ENCODE data around the gene MAN2C1. TPM values are rescaled to one million over a fixed set of nuclear protein-coding genes. Genes with fewer than 3 reads are reported as not detected.

Gene MAN2C1
- total RNA-seq, 1 donor from 2014 or later = 80.8 TPM

DNA sequence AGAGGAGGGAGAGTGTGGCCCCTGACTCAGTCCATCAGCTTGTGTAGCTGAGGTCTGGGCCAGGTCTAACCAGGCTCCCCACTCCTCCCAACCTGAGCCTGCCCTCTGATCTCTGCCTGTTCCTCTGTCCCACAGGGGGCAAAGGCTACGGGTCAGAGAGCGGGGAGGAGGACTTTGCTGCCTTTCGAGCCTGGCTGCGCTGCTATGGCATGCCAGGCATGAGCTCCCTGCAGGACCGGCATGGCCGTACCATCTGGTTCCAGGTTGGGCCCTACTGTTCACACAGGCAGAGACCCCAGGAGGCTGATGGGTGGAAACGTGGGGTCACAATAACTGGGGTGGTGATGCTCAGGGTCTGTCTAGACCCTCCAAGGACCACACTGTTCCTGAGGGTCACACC, 14.8 kb downstream of the MAN2C1 start:
- no peak overlapping the region for H3K27ac ChIP-seq (ENCODE audit: low read depth, low read length)
- H3K27me3 ChIP-seq (ENCODE audit: insufficient read depth, low read length) = peaks cover 11% of the 10 kb centered on the region
- no peaks in the 10 kb centered on the region for H3K9me3 Mint-ChIP-seq (ENCODE audit: unreplicated experiment)
- H3K9me3 ChIP-seq (ENCODE audit: insufficient read depth, low read depth, low read length) = peaks cover 2% of the 10 kb centered on the region
- H3K4me3 ChIP-seq (ENCODE audit: insufficient read depth, low read depth, low read length) = no peak overlapping the region
- no peak overlapping the region for H2AFZ ChIP-seq (ENCODE audit: low read depth, low read length)
- no peak overlapping the region for H3K27ac Mint-ChIP-seq (ENCODE audit: unreplicated experiment)
- no peaks in the 10 kb centered on the region for H3K79me2 ChIP-seq (ENCODE audit: insufficient read depth, low read length)
- H3K4me1 Mint-ChIP-seq (ENCODE audit: low read depth, unreplicated experiment) = no peaks in the 10 kb centered on the region
- peaks cover 5% of the 10 kb centered on the region for H3K36me3 ChIP-seq (ENCODE audit: insufficient read depth, low read length)
- H3K4me2 ChIP-seq (ENCODE audit: low read length) = no peak overlapping the region
- peaks cover 5% of the 10 kb centered on the region for H3K4me1 ChIP-seq (ENCODE audit: insufficient read depth, low read length)
- peaks cover 8% of the 10 kb centered on the region for H3K36me3 Mint-ChIP-seq (ENCODE audit: low read depth, unreplicated experiment)
- FAIRE-seq (no peak), DNase-seq (ENCODE audit: low read depth) (no peak)
- H3K9ac ChIP-seq (ENCODE audit: low read length) = no peak overlapping the region
- no peaks in the 10 kb centered on the region for H3K27me3 Mint-ChIP-seq (ENCODE audit: low read depth, unreplicated experiment)
- H3K4me3 Mint-ChIP-seq (ENCODE audit: unreplicated experiment) = no peak overlapping the region
- no peak for TF ChIP-seq EZH2 (IDR thresholded peaks at IDR 0.05; ENCODE audit: insufficient read depth, low read length)
- no peaks in the 10 kb centered on the region for H4K20me1 ChIP-seq (ENCODE audit: insufficient read depth, low read length)

DNA sequence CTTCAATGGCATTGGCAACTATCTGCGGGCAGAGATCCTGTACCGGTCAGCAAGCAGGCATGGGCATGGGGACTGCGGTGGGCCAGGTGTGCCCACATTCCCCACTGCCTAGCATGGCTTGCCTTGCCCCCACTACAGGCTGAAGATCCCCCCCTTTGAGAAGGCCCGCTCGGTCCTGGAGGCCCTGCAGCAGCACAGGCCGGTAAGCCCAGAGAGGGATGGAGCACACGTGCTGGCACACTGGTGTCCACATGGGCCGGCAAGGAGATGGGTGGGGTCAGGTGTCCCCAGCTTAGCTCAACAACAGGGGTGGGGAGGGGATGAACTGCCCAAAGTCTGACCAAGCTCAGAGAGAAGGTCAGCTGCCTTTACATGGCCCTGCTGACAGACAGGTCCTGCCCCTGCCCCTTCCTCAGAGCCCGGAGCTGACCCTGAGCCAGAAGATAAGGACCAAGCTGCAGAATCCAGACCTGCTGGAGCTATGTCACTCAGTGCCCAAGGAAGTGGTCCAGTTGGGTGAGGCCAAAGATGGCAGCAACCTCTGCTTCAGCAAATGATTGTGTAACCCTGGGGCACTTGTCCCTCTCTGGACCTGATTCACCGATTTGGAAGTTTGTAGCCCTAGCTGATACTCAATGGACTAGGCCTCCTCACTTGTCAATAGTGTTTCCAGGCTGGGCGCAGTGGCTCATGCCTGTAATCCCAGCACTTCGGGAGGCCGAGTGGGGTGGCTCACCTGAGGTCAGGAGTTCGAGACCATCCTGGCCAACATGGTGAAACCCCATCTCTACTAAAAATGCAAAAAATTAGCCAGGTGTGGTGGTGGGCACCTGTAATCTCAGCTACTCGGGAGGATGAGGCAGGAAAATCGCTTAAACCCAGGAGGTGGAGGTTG, 16.0 kb downstream of the MAN2C1 start:
- peaks cover 3% of the 10 kb centered on the region for H3K36me3 ChIP-seq (ENCODE audit: insufficient read depth, low read length)
- Mint-ChIP-seq H3K4me3 (ENCODE audit: unreplicated experiment) (no peak overlapping the region), H3K27ac (ENCODE audit: unreplicated experiment) (no peak overlapping the region), H3K36me3 (ENCODE audit: low read depth, unreplicated experiment) (peaks cover 8% of the 10 kb centered on the region), H3K4me1 (ENCODE audit: low read depth, unreplicated experiment) (no peaks in the 10 kb centered on the region), H3K27me3 (ENCODE audit: low read depth, unreplicated experiment) (no peaks in the 10 kb centered on the region), H3K9me3 (ENCODE audit: unreplicated experiment) (no peaks in the 10 kb centered on the region)
- H3K27ac ChIP-seq (ENCODE audit: low read depth, low read length) = no peak overlapping the region
- H3K27me3 ChIP-seq (ENCODE audit: insufficient read depth, low read length) = peaks cover 17% of the 10 kb centered on the region
- H3K4me1 ChIP-seq (ENCODE audit: insufficient read depth, low read length) = peaks cover 15% of the 10 kb centered on the region
- no peaks in the 10 kb centered on the region for H4K20me1 ChIP-seq (ENCODE audit: insufficient read depth, low read length)
- no peak for FAIRE-seq
- no peak overlapping the region for H3K9ac ChIP-seq (ENCODE audit: low read length)
- DNase-seq (ENCODE audit: low read depth) = no peak
- H2AFZ ChIP-seq (ENCODE audit: low read depth, low read length) = no peak overlapping the region
- no peak overlapping the region for H3K4me3 ChIP-seq (ENCODE audit: insufficient read depth, low read depth, low read length)
- no peak overlapping the region for H3K4me2 ChIP-seq (ENCODE audit: low read length)
- no peaks in the 10 kb centered on the region for H3K79me2 ChIP-seq (ENCODE audit: insufficient read depth, low read length)
- H3K9me3 ChIP-seq (ENCODE audit: insufficient read depth, low read depth, low read length) = peaks cover 2% of the 10 kb centered on the region
- TF ChIP-seq, protein P1, sequence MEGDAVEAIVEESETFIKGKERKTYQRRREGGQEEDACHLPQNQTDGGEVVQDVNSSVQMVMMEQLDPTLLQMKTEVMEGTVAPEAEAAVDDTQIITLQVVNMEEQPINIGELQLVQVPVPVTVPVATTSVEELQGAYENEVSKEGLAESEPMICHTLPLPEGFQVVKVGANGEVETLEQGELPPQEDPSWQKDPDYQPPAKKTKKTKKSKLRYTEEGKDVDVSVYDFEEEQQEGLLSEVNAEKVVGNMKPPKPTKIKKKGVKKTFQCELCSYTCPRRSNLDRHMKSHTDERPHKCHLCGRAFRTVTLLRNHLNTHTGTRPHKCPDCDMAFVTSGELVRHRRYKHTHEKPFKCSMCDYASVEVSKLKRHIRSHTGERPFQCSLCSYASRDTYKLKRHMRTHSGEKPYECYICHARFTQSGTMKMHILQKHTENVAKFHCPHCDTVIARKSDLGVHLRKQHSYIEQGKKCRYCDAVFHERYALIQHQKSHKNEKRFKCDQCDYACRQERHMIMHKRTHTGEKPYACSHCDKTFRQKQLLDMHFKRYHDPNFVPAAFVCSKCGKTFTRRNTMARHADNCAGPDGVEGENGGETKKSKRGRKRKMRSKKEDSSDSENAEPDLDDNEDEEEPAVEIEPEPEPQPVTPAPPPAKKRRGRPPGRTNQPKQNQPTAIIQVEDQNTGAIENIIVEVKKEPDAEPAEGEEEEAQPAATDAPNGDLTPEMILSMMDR (IDR thresholded peaks at IDR 0.05; ENCODE audit: insufficient read depth, low read depth, low read length) = no peak
- TF ChIP-seq EZH2 (IDR thresholded peaks at IDR 0.05; ENCODE audit: insufficient read depth, low read length) = no peak

DNA sequence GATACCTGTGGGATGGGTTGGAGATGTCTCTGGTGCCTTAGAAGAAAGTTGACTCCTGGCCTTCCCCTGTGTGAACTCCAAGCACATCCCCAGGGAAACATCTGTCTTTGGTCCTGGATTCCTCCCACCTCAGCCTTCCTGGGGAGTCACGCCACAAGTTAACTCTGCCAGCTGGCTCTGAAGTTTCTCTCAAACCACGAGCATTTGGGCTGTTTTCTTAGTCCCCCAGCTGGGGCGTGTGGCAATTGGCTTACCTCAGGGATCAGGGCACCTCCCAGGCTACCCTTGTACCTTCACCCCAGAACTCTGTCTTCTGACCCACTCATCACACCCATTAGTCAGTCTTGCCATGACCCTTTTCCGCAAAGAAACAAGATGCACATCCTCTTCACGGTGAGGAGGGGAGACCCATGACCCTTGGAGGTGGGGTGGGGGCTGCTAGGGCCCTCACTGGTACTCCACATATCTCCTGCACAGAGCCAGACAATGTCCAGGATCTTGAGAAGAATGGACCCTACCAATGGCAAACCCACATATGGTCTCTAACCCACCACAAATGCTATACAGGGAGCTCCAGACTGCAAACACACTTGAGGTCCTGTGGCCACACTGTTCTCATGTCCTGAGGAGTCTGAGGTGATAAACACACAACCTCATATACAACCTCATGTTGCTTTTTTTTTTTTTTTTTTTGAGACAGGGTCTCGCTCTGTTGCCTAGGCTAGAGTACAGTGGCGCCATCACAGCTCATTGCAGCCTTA, 17.6 kb downstream of the MAN2C1 start:
- Histone ChIP-seq H3K9me3 (ENCODE audit: insufficient read depth, low read depth, low read length) (peaks cover 2% of the 10 kb centered on the region), H3K4me2 (ENCODE audit: low read length) (no peak overlapping the region), H3K36me3 (ENCODE audit: insufficient read depth, low read length) (no peaks in the 10 kb centered on the region), H3K4me3 (ENCODE audit: insufficient read depth, low read depth, low read length) (no peak overlapping the region), H4K20me1 (ENCODE audit: insufficient read depth, low read length) (no peaks in the 10 kb centered on the region), H3K9ac (ENCODE audit: low read length) (no peak overlapping the region), H3K4me1 (ENCODE audit: insufficient read depth, low read length) (peaks cover 19% of the 10 kb centered on the region), H3K27ac (ENCODE audit: low read depth, low read length) (no peak overlapping the region), H2AFZ (ENCODE audit: low read depth, low read length) (no peak overlapping the region), H3K79me2 (ENCODE audit: insufficient read depth, low read length) (no peaks in the 10 kb centered on the region), H3K27me3 (ENCODE audit: insufficient read depth, low read length) (peaks cover 17% of the 10 kb centered on the region)
- Mint-ChIP-seq H3K9me3 (ENCODE audit: unreplicated experiment) (no peaks in the 10 kb centered on the region), H3K36me3 (ENCODE audit: low read depth, unreplicated experiment) (peaks cover 8% of the 10 kb centered on the region), H3K27ac (ENCODE audit: unreplicated experiment) (no peak overlapping the region), H3K27me3 (ENCODE audit: low read depth, unreplicated experiment) (no peaks in the 10 kb centered on the region), H3K4me3 (ENCODE audit: unreplicated experiment) (no peak overlapping the region), H3K4me1 (ENCODE audit: low read depth, unreplicated experiment) (no peaks in the 10 kb centered on the region)
- DNase-seq (ENCODE audit: low read depth) = no peak
- FAIRE-seq = no peak
- TF ChIP-seq, protein P1 (IDR thresholded peaks at IDR 0.05; ENCODE audit: insufficient read depth, low read depth, low read length) = no peak
